HG03139 (cell line): ENCODE measurements around the gene HOXD8.

Source experiments
- ATAC-seq: cut with Tn5 transposase; IDR thresholded peaks from one replicate; pipeline ENCODE4 v1.9.1; 2021; ENCODE audit not compliant: unreplicated experiment

The HOXD8 gene

DNA sequence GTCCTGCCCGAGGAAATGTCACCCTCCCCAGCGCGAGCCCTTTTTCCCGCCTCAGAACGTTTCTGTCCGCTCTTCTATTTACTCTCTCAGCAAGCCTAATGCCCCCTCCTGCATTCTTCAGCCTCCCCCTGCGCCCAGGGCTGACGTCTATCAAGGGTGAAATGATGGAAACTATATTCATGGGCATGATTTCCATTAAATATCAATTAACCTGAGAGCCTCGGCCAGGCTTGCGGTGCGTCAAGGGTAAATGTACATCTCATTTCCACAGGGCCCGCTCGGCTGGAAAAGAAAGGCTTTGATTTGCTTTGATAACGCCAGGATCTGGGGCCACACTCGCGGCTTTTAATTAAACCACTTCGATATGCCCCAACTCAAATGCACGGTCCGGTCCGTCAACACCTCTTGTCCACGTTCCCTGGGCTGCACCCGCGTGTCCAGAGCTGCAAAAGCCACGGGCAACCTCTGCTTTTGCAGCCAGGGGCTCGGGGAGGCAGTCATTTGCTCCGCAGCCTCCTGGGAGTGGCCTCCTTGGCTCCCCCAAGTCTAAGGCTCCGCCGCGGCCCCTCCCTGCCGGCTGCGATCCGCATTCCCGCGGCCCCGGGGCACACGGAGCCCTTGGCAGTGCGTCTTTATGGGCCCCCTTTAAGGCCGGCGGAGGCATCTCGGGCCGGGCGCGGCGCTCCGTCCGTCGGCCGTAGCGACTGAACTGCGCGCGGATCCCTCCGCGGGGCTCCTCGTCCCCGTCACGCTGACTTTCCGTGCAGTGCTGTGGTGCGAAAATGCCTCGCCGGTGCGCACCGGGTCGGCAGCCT lies at the start of gene HOXD8:
Gene HOXD8, plus strand, starts transcription at position 724 of the 815 bp plus-strand sequence. CDS start 662 bp downstream, outside the sequence.
- no peak for ATAC-seq

DNA sequence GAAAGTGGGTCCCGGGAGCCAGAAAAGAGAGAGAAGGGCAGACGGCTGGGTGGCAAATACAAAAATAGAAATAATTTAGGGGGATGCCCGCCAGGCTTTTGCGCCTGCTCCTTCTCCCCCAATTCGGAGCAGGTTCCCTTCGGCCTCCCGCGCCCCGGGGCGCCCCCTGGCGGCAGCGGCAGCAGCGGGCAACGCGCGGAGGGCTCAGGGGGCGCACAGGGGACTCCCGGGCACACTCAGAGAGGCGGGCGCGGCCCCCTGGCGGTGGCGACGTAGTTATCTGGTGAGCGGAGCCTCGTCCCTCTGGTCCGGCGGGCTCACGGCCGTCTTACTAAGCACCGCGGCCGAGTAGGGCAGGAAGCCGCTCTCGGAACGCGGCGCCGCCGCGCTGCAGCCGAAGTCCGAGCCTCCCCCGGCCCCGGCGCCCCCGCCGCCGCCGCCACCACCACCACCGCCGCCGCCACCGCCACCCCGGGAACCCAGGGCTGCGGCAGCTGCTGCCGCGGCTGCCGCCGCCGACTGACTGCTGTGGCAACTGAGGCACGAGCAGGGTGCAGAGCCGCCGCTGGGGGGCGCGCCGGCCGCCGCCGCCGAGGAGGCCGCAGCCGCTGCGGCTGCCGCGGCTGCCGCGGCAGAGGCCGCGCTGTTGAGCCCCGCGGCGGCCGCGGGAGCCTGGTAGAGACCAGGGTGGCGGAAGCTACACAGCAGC lies 49.5 kb upstream of the HOXD8 start:
- no peak for ATAC-seq

DNA sequence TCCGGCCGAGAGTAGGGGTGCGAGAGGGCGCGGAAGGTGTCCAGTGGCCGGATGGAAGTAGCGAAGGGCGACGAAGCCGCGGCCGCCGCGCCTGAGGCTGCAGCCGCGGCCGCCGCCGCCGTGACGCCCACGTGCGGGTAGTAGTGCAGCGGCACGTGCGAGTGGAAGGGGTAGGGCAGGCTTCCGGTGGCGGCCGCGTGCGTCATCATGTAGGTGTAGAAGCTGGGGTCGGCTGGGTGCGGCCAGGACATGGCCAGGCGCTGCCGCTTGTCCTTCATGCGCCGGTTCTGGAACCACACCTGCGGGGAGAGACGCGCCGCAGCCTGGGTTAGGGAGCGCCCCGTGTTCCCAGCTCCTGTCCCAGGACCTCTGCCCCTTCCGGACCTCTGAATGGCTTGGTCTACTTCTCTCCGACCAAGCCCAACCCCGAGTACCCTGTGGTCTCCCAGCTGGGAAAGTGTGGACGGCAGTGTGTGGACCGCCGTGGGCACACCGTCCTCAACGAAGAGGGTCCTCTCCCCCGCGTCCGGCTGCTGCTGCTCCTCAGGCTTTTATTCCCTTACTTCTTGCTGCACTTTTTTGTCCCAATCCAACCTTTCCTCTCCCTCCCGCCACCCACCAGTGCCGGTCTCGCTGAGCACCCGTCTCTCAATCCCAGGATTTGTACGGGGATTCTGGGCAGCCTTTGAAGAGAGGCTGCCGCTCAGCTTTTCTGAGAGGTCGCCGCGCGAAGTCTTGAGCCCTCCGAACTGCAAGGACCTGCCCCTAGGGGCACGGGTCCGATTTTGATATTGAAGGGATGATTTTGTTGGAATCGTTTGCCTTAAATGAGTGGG lies 48.7 kb upstream of the HOXD8 start:
- no peak for ATAC-seq

DNA sequence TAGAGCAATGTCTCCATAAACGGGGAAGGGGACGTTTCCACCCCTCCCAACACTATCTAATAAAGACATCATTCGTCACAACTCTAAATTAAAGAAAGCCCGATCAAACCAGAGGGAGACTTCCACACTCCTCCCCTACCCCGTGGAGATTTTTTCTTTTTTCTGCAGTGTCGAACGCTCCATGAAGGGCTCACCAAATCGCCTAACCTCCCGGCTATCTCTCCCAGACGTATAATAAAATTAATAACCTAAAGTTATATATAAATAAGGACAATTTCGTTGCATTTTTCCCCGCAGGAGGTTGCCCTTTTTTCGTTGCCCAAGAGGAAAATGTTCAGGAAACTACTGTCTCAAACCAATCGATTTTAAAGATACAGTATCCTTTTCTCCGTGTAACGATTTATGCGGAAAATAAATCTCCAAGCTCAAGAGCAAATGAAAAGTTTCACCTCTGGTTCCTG lies 48.1 kb upstream of the HOXD8 start:
- ATAC-seq: no peak

DNA sequence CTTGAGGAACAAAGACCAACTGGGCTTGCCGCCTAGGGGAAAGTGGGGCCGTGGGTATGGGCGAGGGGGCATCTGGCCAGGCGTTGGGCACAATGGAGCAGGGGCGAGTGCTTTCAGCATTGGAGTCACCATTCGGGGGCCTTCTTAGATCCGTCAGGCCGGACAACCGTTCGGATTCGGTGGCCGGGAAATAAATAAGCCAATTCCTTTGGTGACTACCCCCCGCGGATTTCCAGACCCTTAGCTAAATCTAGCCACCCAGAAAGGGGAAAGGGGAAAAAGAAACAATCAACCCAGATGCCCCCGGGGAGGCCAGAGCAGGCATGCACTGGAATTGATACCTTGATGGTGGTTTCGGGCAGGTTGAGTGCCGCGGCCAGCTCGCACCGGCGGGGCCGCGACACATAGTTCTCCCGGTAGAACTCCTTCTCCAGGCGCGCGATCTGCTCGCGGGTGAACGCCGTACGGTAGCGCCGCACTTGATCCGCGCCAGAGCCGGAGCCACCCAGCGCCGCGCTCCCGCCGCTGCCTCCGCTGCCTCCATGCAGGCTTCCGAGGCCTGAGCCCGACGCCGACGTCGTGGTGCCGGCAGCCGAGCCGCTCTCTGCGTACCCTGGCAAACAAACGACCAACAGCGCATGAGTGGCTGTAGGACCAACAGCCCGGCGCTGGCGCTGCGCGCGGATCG lies 47.5 kb upstream of the HOXD8 start:
- no peak for ATAC-seq

DNA sequence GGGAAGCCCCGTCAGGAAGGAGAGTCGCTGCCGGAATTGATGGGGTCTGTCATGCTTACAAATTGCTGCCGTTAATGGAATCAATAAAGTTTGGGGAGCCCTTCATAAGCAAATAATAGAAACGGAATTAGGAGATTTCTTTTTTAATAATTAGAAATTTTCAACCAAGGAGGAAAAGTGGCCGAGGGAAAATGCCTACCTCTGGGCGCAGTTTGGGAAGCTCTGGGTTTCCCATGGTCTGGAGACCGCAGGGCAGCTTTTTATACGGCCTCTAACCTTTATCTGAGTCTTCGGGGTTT lies 47.0 kb upstream of the HOXD8 start:
- ATAC-seq: no peak

DNA sequence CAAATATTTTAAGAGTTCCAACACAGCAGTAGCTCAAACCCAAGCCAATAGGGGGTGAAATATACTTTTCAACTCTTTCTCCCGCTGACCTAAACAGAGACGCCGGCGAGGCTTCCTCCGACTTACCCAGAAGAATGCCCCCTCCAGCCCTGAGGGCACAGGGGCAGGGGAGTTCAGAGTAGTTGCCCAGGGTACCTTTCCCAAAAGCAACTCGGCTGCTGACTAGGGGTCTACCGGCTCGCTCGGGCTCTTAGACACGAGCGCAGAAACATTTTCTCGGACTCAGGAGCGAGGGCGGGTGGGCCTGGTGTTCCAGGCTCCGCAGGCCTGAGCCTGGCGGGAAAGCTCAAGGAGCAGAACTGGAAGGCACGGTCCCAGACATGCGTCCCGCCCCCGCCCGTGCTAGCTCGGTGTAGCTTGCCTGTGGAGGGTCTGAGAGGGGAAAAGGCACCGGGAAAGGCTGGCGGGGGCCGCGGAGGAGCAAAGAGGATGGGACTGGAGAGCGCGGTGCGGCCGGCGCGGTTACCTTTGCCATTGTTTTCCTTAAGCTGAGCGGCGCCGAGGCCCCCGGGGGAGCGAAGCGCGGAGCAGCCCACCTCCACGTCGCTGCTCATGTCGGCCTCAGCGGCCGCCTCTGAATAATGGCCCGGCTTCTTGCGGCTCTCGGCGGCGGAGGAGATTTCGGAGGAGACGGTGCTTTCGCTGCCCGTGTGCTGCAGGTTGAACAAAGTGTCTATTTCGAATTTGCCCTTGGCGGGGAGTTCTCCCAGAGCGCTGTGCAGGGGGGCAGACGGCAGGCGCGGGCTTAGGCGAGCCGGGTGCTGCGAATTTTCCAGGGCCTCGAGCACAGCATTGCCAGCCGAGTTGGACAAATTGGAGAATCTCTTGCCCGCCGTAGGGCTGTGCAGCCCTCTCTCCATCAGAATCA lies 46.4 kb upstream of the HOXD8 start:
- ATAC-seq: no peak

DNA sequence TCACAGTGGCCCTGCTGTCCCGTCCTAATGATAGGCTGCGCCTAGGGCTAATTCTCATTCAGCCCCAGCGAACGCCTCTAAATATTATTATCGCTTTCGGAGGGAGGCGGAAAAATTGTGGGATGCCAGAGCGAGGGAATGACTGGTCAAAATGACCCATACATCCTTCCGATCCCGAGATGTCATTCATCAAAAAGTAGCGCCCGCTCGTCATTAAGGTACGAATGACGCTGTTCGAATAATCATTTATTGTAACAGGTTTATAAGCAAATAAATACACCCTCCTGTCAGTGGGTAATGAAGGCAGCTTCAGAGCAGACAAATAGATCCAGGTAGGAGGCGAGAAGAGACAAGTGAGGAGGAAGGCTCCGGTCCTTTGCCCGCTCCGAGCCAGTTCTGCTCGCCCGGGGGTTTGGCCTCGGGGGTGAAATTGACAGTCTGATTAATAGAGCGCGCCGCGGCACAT lies 45.7 kb upstream of the HOXD8 start, which contains the start of gene EVX2:
Gene EVX2, minus strand, starts transcription at position 167 of the 466 bp plus-strand sequence. CDS start 186 bp downstream, outside the sequence.
- ATAC-seq: no peak

DNA sequence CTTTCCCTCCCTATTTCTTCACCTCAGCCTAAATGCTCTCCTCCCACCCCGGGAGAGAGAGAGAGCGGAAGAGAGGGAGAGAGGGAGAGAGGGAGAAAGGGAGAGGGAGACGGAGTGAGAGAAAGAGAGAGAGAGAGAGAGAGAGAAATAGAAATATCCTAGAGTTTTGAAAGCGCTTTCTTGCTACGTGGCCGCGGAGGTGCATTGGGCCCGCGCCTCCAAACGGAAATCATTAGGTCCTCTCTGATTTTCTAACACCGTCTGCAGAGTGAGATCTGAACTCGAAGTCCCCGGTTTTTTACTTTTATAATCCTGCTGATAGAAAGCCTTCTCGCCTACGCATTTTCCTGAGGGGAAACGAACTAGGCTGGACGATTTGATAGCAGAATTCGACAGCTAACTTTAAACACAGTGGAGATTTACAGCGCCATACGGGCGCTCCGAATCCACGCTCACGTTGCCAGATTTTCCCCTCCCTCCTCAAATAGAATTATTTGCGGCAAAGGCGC lies 44.8 kb upstream of the HOXD8 start:
- no peak for ATAC-seq

DNA sequence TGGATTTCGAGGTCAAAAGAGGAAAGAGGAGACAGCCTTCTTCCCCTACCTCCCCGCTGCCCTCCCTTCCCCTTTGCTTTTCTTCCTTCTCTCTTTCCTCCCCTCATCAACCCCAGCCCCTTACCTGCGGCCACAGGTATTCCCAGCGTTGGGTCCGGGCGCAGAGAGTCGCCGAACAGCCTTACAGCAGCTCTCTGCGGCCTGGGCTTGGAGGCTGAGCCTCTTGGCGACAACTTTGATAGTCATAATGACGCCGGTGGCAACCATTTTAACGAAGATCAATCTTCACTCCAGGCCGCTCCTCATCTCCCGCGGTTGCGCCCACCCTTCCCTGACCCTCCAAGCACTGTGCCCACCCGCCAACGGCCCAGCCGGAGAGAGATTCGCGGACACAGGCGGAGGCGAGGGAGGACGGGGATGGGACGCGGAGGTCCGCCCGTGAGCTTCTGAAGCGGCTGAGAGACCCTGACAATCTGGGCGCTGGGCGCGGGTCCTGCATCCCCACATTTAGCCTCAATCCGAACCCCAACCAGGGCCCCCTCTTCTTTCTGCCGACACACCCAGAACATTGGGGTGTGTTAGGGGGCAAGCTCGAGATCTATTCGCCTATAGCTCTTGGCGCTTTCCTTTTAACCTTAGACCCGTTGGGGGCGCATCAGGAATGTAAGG lies 44.3 kb upstream of the HOXD8 start:
- no peak for ATAC-seq

DNA sequence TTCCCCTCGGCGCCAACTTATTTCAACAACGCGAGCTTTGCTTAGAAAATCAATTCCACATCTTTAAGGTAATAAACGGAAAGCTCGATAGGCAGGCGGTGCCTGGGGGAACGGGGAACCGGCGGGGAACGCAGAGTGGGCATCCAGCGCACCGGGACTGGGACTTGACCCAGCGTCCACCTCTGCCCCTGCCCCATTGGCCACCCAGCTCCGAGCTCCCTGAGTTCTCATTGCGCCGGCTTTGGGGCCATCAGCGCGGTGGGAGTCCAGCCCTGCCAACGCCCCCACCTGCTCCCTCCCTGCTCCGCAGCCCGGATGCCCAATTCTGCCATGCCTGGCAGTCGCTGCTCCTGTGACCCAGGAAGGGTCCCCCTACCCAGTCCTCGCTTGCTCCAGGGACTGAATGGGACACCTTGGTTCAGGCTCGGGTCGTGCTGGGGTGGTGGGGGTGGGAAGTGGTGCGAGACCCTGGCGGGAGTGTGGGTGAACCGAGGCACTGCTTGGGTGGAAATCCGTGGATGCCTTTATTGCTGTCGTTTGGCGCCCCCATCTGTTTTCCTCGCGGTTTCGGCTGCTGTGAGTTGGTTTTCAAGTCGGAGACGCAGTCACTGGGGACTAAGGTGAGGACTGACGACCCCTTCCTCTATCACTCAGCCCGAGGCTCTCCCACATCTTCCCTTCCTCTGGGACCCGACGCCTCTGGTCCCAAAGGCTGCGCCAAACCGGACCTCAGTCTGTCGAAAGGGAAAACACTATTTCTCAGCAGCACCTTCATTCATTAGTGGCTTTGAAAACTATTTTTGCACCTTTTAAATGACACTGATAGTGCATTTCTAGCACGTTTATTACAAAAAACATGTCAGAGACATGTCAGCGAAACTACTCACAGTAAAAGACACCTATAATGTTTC lies 43.4 kb upstream of the HOXD8 start:
- ATAC-seq: no peak

DNA sequence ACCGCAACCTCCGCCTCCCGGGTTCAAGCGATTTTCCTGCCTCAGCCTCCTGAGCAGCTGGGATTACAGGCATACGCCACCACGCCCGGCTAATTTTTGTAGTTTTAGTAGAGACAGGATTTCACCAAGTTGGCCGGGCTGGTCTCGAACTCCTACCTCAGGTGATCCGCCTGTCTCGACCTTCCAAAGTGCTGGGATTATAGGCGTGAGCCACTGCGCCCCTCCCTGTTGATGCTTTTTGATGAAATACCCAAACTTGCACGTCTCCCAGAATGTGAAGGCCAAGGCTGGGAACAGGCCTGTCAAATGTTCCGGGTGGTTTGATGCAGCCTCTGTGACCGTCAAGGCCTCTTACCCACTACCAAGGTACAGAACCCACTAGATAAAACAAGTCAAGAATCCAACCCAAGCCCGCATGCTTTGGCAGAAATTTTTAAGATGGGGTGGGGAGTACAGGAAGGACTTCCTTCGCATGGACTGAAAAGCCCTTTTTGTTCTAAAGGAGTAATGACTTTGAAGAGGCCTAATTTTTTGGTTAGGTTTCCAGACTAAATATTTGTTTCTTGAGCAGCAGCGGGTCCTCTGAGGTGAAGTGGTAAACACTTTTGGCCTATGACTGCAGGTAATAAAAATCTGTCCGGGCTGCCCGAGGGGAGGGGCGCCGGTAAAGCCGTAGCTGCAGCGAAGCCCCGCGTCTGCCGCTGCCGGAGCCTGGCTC lies 42.0 kb upstream of the HOXD8 start:
- ATAC-seq: no peak

DNA sequence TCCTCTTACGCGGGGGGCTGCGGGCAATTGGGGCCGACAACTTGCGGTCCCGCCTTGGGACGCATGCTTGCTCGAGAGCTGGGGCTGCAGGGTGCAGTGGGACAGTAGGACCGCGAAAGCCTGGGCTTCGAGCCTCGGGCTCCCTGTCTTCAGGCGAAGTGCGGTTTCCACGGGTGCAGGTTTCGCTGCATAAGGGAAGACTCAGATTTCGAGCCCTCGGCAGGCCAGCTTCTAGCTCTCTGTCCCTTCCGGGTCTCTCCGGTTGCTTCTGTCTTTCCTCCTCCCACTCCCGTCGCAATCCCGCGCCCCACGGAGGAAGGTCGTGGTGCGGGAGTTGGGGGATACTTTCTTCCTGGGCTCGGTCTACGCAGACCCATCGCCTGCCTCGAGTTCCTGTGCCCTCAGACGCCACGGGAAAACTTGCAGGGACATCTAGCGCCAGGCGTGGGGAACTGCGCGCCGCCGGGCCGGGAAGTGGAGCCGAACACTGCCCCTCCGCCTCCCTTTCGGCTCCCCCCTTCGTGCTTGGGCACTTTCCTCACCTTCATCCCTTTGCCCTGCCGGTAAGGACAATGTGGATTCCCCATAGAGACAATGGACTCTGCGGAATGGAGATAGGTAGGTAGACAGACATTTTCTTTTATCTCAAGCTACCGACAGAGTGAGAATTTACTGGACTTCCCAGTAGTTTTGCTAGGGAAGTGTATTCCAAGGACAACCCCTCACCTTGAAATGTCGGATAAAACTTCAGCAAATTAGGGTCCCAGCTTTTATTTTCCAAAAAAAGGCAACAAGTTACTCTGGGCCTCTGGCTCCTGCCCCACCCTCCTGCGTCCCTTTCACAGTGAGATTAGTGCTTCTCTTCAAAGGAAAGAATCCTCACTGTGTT lies 41.2 kb upstream of the HOXD8 start:
- ATAC-seq: no peak

DNA sequence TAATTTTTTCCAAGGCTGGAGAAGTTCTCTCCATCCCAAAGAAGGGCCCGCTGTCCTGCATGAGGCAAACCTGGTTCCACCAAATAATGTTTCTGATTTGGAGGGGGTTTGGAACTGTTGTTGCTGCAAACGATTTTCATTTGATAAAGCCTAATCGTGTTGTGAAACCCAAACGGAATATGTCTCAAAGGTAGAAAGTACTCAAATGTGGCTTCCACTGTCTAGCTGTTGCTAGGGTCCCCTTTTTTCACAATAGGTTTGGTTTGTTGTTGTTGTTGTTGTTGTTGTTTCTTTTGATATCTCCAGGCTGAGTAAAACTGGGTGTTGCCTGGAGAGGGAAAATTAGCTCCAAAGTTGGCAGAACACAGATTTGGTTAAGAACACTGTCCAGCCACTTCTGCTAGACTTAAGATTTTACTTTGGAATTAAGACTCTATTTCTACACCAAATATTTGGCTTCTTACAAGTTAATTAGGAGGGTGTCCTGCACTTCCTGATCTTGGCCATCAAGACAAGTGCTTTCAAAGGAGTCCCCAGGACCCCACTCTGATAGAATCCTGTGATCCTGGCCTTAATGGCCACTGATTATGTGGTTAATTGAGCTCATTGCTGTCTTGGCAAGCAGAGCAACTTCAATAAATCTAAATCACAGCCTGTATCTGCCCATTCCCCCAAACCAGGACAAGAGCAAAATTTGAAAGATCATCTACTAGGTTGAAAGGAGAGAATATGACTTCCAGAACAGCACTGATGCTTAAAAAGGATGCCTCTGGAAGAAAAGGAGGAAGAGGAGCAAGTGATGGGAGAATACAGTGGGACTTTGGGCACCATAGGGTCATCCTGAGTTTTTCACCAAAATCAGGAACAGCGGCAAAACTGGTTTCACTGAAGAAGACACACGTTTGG lies 40.3 kb upstream of the HOXD8 start:
- ATAC-seq: no peak

DNA sequence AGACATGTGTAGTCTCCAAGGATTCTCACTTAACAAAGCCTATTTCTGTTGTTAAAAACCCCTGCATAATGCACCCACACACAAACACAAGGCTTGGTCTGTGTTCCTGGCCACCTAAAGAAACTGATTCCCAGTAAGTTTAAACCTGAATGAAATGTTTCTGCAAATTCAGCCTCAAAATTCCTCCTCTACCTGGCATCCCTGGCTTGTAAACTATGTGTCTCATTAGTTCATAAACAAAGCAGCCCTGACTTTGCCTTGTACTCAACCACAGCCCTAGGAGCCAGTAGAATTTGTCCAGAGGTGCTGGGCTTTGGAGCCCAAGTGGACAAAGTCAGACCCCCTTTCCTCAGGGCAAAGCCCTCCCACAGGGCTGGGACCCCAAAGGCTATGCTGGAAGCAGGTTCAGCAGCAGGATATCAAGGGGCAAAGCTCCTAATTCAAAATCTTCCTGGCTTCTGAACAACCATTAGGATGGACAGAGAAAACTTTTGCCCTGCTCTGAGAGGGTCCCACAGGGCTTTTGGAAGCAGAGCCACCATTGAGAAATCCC lies 39.6 kb upstream of the HOXD8 start:
- no peak for ATAC-seq
